GM12892 (cell line): ENCODE measurements around the gene TLE1.

Source experiments
- POLR2A ChIP-seq: IDR thresholded peaks from 2 replicates; pipeline ENCODE4 v1.6.1; 2011; ENCODE audit warnings: low read depth, low read length, control low read depth
- POLR2AphosphoS5 ChIP-seq: IDR thresholded peaks from 2 replicates; pipeline ENCODE4 v1.6.1; 2011; ENCODE audit warnings: low read depth, low read length, control low read depth

DNA sequence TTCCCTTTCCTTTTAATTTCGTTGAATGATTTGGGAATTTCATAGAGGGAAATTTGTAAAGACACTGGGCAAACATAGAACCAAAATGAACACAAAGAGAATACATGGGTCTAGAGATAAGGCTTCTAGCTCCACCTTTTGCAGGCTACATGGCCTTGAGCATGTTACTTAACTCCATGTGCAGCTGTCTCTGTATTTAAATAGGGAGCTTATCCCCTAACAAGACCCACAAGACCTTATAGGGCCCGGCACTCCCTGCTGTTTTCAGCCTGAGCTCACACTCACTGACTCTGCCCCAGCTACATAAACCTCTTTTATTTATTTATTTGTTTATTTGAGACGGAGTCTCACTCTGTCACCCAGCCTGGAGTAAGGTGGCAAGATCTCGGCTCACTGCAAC, 30.6 kb upstream of the TLE1 start:
- TF ChIP-seq POLR2AphosphoS5 (no peak), POLR2A (no peak)
